Activated CD4-positive, CD25-positive, alpha-beta regulatory T cell treated with anti-CD3 and anti-CD28 coated beads, Interleukin-2, amount 50 U/mL, for 16 hours (primary cell): ENCODE data around the gene STING1.
"Not testable (repeated sequence)": the region's sequence is repeated elsewhere in the genome, so short reads cannot be mapped to it uniquely, and the experiment has no call there.

Experiments
- DNase-seq: peaks from one replicate; pipeline ENCODE4 v3.0.0-alpha.2; 2020; ENCODE audit warnings: low read depth, low spot score

The STING1 gene

GRCh38 chr5:139503036-139503817 is 20.7 kb upstream of the STING1 start:
- not testable (repeated sequence) for DNase-seq

DNA sequence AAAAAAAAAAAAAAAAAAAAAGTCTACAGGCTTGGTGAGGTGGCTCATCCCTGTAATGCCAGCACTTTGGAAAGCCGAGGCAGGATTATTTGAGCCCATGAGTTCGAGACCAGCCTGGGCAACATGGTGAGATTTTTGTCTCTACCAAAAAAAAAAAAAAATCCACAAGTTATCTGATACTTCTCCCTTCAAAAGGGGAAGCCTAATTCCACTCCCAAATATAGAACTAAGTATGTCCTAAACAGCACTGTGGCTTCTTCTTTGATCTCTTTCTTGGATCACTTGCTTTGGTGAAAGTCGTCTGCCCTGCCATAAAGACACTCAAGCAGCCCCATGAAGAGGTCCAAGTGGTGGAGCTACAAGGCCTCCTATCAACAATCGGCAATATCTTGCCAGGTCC is 18.8 kb upstream of the STING1 start:
- DNase-seq = no peak

DNA sequence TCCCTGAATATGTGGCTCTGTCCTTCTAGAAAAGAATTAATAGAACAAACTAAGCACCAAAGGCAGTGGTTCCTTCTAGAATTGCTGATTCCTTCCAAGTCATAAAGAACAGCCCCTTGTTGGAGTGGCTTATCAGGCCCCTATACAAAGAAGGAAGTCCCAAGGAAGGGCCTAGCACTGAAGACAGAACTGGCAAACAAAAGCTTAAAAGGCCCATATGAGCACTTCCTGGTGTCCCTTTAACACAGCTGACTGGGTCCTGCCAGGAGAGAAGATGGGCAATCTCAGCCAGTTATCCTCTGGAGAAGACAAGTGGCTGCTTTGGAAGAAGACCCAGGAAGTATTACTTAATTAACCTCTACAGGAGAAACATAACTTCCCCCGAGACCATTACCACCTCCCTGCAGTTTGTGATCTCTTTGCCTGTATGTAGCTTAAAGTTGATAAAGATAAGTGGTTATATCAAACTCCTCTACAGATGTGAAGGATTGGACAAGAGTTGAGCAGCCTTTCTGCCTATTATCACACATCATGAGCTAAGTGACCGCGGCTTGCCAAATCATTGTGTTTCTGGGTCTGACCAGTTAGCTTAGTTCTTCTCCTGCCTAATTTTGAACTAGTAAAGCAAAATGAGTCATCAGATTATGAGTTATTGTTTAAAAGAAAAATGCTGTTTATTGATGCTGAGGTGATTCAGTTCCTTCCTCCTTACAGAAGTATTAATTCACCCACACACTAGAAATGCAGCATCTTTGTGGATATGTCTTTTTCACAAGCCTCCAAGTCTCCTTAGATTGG is 13.3 kb upstream of the STING1 start:
- DNase-seq = no peak

GRCh38 chr5:139494832-139495231 is 12.3 kb upstream of the STING1 start:
- no peak for DNase-seq

GRCh38 chr5:139494256-139494655 is 11.7 kb upstream of the STING1 start:
- DNase-seq = no peak

DNA sequence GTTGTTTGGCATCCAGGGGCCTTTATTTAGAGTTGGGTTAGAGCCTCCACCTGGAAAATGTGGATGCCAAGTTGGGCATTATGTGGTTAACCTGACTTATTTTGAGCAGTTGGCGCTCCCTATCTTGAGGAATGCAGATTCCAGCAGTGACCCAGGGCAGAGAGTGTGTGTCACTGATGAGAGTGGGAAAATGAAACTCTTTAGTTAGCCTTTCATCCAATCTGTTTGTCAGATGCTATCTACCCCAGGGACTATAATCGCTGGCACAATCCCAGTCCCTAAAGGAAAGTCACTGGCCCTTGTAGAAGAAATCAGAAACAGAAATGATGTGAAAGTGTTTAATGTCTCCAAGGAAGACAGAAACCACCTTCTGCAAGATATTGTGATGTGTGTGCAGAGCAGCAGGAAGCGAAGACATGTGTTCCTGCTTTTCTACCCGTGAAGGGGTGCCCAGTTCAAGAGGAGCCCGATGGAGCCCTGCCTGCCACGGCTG is 10.2 kb upstream of the STING1 start:
- DNase-seq = no peak

- DNase-seq = no peak
Measured at GRCh38 chr5:139488260-139488659, 5.7 kb upstream of the STING1 start.

DNA sequence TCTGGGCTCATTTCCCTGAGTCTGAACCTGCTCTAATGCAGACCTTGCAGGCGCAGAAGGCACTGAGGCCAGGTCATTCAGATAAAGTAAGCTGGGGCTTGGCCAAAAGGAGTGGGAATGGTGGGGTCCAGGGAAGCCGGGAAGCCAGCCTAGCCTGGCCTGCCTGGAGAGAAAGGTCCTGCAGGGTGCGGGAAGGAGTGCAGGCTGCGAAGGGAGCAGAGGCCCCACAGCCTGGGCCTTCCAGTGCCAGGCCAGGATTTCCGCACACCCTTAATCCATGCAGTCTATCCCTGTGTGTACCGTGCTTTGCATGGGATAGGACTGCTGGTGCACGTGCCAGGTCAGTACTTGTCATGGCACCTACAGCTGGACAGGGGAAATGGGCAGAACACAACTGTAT is 3.6 kb upstream of the STING1 start:
- no peak for DNase-seq

DNA sequence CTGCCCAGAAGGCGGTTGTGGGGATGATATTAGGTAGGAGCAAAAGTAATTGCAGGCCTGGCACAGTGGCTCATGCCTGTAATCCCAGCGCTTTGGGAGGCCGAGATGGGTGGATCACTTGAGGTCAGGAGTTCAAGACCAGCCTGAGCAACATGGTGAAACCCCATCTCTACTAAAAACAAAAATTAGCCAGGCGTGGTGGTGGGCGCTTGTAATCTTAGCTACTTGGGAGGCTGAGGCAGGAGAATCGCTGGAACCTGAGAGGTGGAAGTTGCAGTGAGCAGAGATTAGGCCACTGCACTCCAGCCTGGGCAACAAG is 291 bp upstream of the STING1 start:
- not testable (repeated sequence) for DNase-seq

- DNase-seq = no peak
Measured at GRCh38 chr5:139481580-139482049, 943 bp downstream of the STING1 start.

DNA sequence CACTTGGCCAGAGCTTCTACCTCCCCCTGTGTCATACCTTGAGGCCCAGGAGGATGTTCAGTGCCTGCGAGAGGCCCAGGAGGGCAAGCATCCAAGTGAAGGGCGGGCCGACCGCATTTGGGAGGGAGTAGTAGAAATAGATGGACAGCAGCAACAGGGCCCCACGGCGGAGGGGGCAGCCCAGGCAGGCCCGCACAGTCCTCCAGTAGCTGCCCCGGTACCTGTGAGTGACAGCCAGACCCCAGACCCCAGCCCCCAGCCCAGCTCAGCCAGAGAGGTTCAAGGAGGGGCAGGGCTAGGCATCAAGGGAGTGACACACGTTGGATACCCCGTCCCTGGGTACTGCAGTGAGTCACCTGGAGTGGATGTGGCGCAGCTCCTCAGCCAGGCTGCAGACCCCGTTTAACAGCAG is 1.4 kb downstream of the STING1 start:
- no peak for DNase-seq

DNA sequence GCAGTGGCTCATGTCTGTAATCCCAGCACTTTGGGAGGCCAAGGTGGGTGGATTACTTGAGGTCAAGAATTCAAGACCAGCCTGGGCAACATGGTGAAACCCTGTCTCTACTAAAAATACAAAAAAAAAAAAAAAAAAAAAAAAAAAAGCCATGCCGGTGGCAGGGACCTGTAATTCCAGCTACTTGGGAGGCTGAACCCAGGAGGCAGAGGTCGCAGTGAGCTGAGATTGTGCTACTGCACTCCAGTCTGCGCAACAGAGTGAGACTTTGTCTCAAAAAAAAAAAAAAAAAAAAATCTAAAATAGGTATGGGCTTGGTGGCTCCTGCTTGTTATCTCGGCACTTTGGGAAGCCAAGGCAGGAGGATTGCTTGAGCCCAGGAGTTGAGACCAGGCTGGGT is 2.8 kb downstream of the STING1 start:
- not testable (repeated sequence) for DNase-seq

- not testable (repeated sequence) for DNase-seq
Measured at GRCh38 chr5:139478657-139479423, 3.7 kb downstream of the STING1 start.

GRCh38 chr5:139475865-139476617 is 6.5 kb downstream of the STING1 start:
- no peak for DNase-seq

GRCh38 chr5:139474890-139475791 is 7.4 kb downstream of the STING1 start:
- no peak for DNase-seq

DNA sequence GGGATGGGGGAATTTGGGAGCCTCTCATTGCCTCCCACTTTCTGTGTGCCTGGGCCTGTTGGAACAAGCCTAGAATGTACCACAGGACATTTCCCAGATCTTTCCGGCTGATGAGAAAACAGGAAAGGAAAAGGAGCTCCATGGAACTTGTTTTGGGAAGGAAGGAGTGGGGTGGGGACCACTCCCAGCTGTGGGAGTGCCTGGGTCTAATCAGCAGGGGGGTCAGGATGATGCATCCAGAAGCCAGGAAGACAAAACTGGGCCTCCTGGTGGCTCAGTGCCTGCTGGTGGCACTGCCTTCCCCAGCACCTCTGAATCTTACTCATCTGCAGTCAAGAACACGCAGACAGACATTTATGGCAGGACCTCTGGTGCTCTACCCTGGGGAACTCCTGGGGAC is 9.0 kb downstream of the STING1 start:
- no peak for DNase-seq

DNA sequence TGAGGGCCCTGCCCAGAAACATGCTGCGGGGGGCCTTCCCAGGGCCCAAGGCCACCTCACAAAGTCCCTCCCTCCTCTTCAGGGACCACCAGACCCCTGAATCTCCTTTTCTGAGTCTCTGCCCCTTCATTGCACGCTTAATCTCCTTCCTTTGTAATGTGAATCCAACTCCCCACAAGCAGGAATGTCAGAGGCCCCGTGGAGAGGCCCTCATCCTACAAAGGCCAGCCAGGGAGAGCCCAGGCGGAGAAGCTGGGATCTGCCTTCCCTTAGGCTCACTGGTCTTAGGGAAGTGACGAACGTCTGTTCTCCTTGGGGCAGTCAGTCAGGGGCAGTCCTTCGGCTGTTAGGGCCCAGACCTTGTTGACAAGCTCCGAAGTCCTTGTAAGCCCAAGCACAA is 9.5 kb downstream of the STING1 start:
- DNase-seq = no peak

GRCh38 chr5:139472386-139473030 is 10.1 kb downstream of the STING1 start:
- no peak for DNase-seq

DNA sequence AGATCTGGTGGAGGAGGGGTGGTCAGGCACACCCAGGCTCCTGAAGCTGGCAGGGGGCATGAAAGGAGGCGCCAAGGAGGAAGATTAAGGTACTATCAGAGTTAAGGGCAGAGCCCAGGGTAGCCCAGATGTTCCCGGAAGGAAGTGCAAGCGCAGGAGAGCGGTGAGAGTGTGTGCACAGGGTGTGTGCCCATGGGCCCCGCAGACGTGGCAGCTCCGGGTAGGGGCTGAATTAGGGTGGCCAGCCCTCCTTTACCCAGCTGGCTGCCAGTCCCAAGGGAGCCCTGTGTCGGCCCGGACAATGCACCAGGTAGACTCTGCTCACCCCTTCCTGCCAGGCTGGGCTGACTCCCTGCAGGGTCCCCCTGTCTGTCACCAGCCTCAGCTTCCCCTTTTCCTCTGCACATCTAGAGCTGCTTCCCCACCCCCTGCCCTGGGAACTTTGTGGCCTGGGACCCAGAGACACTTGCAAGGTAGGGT is 11.7 kb downstream of the STING1 start, which contains the start of gene SMIM33:
Gene SMIM33 (plus strand): TSS at position 184 of the 480 bp plus-strand sequence. CDS start 118 bp downstream, at position 302.
- no peak for DNase-seq
